ENCODE measurements around the gene ANP32A.
A peak's percentile ranks its signal among the peaks of the same experiment; 100 is the strongest.

ANP32A gene

GRCh38 chr15:68819495-68820294 is 1.0 kb downstream of the ANP32A start:
- peak; percentile 58 for DNase-seq

- DNase-seq, result peak; percentile 83
These were observed 1.8 kb downstream of the ANP32A start for GRCh38 chr15:68818769-68819494.

- peak; percentile 83 for DNase-seq
These were observed 2.5 kb downstream of the ANP32A start for GRCh38 chr15:68818066-68818768.

- DNase-seq, result peak; percentile 88
These were observed 3.2 kb downstream of the ANP32A start for GRCh38 chr15:68817304-68818065.

GRCh38 chr15:68816795-68817303 is 3.8 kb downstream of the ANP32A start:
- DNase-seq, result no peak

- DNase-seq, result no peak
These were observed 4.5 kb downstream of the ANP32A start for GRCh38 chr15:68816158-68816557.

GRCh38 chr15:68815598-68815997 is 5.1 kb downstream of the ANP32A start:
- no peak for DNase-seq

- no peak for DNase-seq
These were observed 6.1 kb downstream of the ANP32A start for GRCh38 chr15:68814596-68814995.

GRCh38 chr15:68812597-68813431 is 7.9 kb downstream of the ANP32A start:
- no peak for DNase-seq

GRCh38 chr15:68812069-68812468 is 8.6 kb downstream of the ANP32A start:
- no peak for DNase-seq

- DNase-seq, result no peak
These were observed 11.2 kb downstream of the ANP32A start for GRCh38 chr15:68809517-68809916.

GRCh38 chr15:68808770-68809169 is 11.9 kb downstream of the ANP32A start:
- DNase-seq, result no peak

- DNase-seq, result no peak
These were observed 12.6 kb downstream of the ANP32A start for GRCh38 chr15:68808091-68808490.

GRCh38 chr15:68807249-68807648 is 13.4 kb downstream of the ANP32A start:
- DNase-seq, result no peak

- DNase-seq, result no peak
These were observed 14.3 kb downstream of the ANP32A start for GRCh38 chr15:68806220-68807060.

- no peak for DNase-seq
These were observed 18.3 kb downstream of the ANP32A start for GRCh38 chr15:68802373-68802772.

- no peak for DNase-seq
These were observed 19.0 kb downstream of the ANP32A start for GRCh38 chr15:68801572-68802148.

GRCh38 chr15:68800875-68801274 is 19.8 kb downstream of the ANP32A start:
- no peak for DNase-seq

GRCh38 chr15:68798346-68799094 is 22.2 kb downstream of the ANP32A start:
- peak; percentile 20 for DNase-seq
